GM20000 (cell line): ENCODE measurements around the gene UPF2.

Source experiments
- DNase-seq: peaks from one replicate; pipeline ENCODE4 v3.0.0; 2012; ENCODE audit warnings: low spot score
- TF ChIP-seq, protein P1 (sequence below): IDR thresholded peaks from 2 replicates; pipeline ENCODE4 v1.5.1; 2012; ENCODE audit warnings: mild to moderate bottlenecking, control low read depth; ENCODE audit errors: extremely low read depth, missing control alignments

Gene UPF2

DNA sequence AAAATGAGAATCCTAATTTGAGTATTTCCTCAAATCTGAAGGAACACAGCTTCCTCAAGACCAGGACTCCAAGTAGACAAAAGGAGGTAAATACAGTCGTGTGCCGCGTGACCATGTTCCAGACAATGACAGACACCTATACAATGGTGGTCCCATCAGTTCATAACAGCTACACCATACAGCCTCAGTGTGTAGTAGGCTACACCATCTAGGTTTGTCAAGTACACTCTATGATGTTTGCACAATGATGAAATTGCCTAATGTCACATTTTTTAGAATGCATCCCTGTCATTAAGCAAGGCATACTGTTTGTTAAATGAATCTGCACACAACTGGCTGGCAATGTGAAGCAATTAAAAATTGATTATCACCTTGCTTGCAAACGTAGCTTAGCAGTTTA, 111.6 kb downstream of the UPF2 start:
- TF ChIP-seq, protein P1, sequence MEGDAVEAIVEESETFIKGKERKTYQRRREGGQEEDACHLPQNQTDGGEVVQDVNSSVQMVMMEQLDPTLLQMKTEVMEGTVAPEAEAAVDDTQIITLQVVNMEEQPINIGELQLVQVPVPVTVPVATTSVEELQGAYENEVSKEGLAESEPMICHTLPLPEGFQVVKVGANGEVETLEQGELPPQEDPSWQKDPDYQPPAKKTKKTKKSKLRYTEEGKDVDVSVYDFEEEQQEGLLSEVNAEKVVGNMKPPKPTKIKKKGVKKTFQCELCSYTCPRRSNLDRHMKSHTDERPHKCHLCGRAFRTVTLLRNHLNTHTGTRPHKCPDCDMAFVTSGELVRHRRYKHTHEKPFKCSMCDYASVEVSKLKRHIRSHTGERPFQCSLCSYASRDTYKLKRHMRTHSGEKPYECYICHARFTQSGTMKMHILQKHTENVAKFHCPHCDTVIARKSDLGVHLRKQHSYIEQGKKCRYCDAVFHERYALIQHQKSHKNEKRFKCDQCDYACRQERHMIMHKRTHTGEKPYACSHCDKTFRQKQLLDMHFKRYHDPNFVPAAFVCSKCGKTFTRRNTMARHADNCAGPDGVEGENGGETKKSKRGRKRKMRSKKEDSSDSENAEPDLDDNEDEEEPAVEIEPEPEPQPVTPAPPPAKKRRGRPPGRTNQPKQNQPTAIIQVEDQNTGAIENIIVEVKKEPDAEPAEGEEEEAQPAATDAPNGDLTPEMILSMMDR, result no peak
- no peak for DNase-seq

DNA sequence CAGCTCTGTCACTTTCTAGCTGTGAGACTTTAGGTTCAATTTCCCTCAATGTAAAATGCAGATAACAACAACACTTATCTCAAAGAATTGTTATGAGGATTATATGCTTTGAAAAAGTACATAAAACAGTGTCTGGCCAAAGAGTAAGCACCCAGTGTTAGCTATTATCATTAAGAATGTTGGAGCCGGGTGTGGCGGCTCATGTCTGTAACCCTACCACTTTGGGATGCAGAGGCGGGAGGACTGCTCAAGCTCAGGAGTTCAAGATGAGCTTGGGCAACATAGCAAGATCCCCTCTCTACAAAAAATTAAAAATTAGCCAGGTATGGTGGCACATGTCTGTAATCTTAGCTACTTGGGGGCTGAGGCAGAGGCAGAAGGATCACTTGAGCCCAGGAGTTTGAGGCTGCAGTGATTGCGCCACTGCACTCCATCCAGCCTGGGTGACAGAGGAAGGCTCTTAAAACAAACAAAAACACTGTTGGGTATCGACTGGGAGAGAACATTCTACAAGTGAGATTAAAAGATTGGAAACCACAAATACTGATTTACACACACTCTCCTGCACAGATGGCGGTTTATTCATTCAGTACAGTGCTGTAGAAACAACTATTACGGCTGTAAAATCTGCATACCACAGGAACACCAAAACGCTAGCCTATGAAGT, 112.2 kb downstream of the UPF2 start:
- DNase-seq, result no peak
- TF ChIP-seq, protein P1, result no peak

DNA sequence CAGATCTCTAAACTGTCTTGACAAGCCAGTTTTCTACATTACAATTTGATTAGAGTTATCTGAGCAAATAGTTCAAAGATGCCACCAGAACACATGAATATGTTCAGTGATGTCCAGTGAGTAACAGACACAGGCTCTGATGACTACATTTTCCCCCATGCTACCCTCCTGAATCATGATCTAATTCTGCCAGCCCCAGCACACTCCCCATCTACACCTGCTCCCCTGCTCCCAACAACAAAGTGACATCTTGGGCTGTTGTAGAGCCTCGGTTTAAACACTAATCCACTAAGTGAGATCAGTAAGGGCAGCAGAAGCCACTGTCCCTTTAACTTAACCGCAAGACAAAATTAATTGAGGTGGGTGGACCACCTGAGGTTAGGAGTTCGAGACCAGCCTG, 114.9 kb downstream of the UPF2 start:
- DNase-seq, result no peak
- TF ChIP-seq, protein P1, result no peak

DNA sequence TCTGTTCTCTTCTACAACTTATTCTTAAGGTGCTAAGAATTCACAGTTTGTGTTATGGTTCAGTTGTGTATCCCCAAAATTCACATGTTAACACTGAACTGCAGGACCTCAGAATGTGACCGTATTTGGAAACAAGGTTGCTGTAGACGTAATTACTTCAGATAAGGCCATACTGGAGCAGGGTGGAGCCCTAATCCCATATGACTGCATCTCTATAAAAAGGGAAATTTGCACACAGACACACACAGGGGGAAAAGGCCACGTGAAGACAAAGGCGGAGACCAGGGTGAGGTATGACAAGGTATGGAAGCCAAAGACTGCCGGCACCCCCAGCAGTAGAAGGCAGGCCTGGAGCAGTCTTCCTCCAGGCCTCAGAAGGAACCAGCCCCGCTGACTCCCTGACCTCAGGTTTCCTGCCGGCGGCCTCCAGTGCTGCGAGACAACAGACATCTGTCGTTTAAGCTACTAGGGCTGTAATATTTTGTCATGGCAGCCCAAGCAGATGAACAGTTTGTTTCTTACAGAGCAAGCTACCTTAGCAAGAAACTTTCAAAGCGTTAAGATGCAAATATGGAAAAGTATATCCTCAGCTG, 120.7 kb downstream of the UPF2 start:
- no peak for DNase-seq

DNA sequence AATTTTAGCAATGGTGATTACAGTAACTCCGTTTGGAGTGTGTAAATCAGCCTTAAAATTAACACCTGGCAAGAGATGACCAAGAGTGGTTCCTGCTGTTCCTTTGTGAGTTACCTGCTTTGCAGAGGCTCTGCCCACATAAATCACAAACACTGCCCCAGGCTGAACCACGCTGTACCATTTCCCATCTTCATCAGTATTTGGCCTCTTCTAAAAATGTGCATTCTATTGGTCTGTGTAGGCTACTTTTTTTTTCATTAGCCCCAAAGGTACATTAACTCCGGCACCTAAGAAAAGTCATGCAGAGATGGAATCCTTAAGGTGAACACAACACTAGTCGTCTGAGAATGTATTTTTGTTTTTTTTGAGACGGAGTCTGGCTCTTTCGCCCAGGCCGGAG, 123.3 kb downstream of the UPF2 start:
- no peak for DNase-seq
- TF ChIP-seq, protein P1, result no peak

More for the DNA sequence above, 120.7 kb downstream of the UPF2 start:
- TF ChIP-seq, protein P1, result no peak

DNA sequence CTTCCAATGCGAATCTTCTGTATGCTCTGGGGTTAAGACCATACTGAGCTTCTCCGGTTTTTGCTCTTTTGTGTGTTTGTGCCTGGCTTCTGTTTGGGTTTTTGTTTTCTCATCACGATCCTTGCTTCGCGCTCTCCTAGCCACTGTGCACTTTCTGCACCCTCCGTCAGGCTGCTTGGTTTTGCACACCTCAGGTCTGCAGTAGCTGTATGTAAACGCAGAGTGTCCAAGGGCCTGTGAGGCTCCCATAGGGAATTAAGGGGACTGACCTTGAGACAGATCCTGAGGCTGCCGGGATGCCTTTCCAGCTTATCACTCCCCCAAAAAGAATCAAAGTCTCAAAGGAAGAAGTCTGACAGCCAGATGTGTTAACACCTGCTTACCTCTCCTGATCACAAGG, 124.2 kb downstream of the UPF2 start:
- TF ChIP-seq, protein P1, result no peak
- DNase-seq, result no peak

DNA sequence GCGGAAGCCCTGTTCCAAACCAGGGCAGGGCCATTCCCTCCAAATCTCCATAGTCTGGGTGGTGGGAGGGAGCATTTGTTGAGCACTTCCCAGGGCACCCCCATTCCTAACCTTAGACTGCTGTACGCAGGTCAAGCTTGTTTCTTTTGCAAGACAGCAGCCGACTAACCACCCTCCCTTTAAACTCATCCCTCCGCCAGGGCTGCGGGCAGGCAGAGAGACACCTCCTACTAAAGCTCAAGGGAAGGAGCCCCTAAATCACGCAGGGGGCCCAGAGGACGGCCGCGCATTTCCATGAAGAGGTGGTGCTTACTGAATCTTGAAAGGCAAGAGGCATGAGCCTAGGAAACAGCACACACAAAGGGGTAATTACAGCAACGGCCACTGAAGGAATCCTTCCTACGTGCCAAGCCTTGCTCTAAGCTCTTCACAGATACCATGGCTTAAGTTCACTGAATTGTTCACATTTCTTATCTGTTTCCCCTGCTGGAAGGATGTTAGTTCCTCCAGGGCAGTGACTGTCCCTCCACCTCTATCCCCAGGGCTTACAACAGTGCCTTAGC, 129.4 kb downstream of the UPF2 start:
- TF ChIP-seq, protein P1, result no peak
- DNase-seq, result no peak
